H1 (cell line): ENCODE results near the gene CACNA1A. TPM values are rescaled to one million over a fixed set of nuclear protein-coding genes. Genes with fewer than 3 reads are reported as not detected.
"Not testable (repeated sequence)": the region's sequence is repeated elsewhere in the genome, so short reads cannot be mapped to it uniquely, and the experiment has no call there.

ENCODE experiments used
- CTCF ChIA-PET: fragments of 300-600 bp; sonication (Branson Sonifier 250); formaldehyde crosslinking; loops from one replicate; lab custom pipeline; 2021; ENCODE audit not compliant: partially characterized antibody; lab: Charles Lee
- POLR2A ChIA-PET: fragments of 300-600 bp; sonication (Branson Sonifier 250); formaldehyde crosslinking; loops from one replicate; lab custom pipeline; 2021; ENCODE audit warnings: inconsistent platforms; ENCODE audit not compliant: partially characterized antibody; lab: Charles Lee
- DNase-seq, 2 experiments: peaks; one replicate each; pipeline versions ENCODE4 v3.0.0 to v3.0.0-alpha.2; 2010 to 2022; ENCODE audit warnings: low spot score in 2 of 2, low read depth in 1 of 2, mixed read lengths in 1 of 2
- FAIRE-seq: peaks from 2 replicates; lab custom pipeline; 2011; peaks lifted over from hg19 to GRCh38; lab: Jason Lieb, UNC
- H2AFZ ChIP-seq: 2 replicates; pipeline ENCODE4 v1.8.1; 2012; ENCODE audit warnings: low read length, inconsistent platforms
- H2AK5ac ChIP-seq: 2 replicates; pipeline ENCODE4 v1.6.1; 2013; ENCODE audit warnings: low read depth, low read length
- H2BK120ac ChIP-seq: replicated peaks from 2 replicates; pipeline ENCODE3; 2013; ENCODE audit warnings: low read depth, low read length, inconsistent platforms
- H2BK12ac ChIP-seq: 2 replicates; pipeline ENCODE4 v1.6.1; 2013; ENCODE audit warnings: low read depth, low read length
- H2BK15ac ChIP-seq: 2 replicates; pipeline ENCODE4 v1.6.1; 2013; ENCODE audit warnings: low read length
- H2BK20ac ChIP-seq: 2 replicates; pipeline ENCODE4 v1.6.1; 2013; ENCODE audit warnings: low read length
- H2BK5ac ChIP-seq: 2 replicates; pipeline ENCODE4 v1.6.1; 2013; ENCODE audit warnings: low read depth, low read length
- H3K14ac ChIP-seq: 2 replicates; pipeline ENCODE4 v1.6.1; 2013; ENCODE audit warnings: inconsistent platforms; ENCODE audit not compliant: insufficient read length
- H3K18ac ChIP-seq: 2 replicates; pipeline ENCODE4 v1.6.1; 2013; ENCODE audit warnings: low read length; ENCODE audit errors: extremely low read depth
- H3K23ac ChIP-seq: 2 replicates; pipeline ENCODE4 v1.6.1; 2013; ENCODE audit warnings: inconsistent platforms; ENCODE audit not compliant: insufficient read length
- H3K23me2 ChIP-seq: 2 replicates; pipeline ENCODE4 v1.6.1; 2013; ENCODE audit warnings: low read depth, low read length
- H3K27ac ChIP-seq: 2 replicates; pipeline ENCODE4 v1.6.1; 2011; ENCODE audit warnings: low read depth, low read length, inconsistent platforms
- H3K27me3 ChIP-seq, 4 experiments: replicated peaks in 1 of 4; 1 replicate in 1 of 4; 2 replicates in 3 of 4; pipeline versions ENCODE4 v1.6.1 to v1.8.1; 2011 to 2013; ENCODE audit warnings: low read length in 3 of 4, mild to moderate bottlenecking in 3 of 4, inconsistent platforms in 2 of 4, mixed read lengths in 2 of 4, moderate library complexity in 1 of 4; ENCODE audit not compliant: control insufficient read depth in 3 of 4, insufficient read depth in 3 of 4; ENCODE audit errors: extremely low read depth in 1 of 4
- H3K36me3 ChIP-seq, 4 experiments: 2 replicates each; pipeline versions ENCODE4 v1.6.1 to v1.8.1; 2011 to 2013; ENCODE audit warnings: mild to moderate bottlenecking in 4 of 4, low read length in 3 of 4, moderate library complexity in 2 of 4, control low read depth in 1 of 4, inconsistent platforms in 1 of 4; ENCODE audit not compliant: insufficient read depth in 4 of 4, control insufficient read depth in 2 of 4
- H3K4ac ChIP-seq: replicated peaks from 2 replicates; pipeline ENCODE3; 2013; ENCODE audit warnings: low read length, low read depth, mixed read lengths, inconsistent platforms; ENCODE audit not compliant: insufficient read length
- H3K4me1 ChIP-seq, 4 experiments: replicated peaks in 1 of 4; 1 replicate in 1 of 4; 2 replicates in 3 of 4; pipeline versions ENCODE4 v1.6.1 to v1.8.1; 2011 to 2013; ENCODE audit warnings: low read length in 3 of 4, inconsistent platforms in 2 of 4, mixed read lengths in 1 of 4; ENCODE audit not compliant: insufficient read depth in 4 of 4, control insufficient read depth in 3 of 4
- H3K4me2 ChIP-seq, 2 experiments: 2 replicates each; pipeline versions ENCODE4 v1.6.1 to v1.8.1; 2011 to 2013; ENCODE audit warnings: low read depth in 2 of 2, low read length in 2 of 2, control low read depth in 1 of 2, inconsistent platforms in 1 of 2, mild to moderate bottlenecking in 1 of 2; ENCODE audit not compliant: insufficient read depth in 1 of 2
- H3K4me3 ChIP-seq, 4 experiments: fragments of 200-600, 300-600 bp in 1 of 4; sonication (generic), shearing (Covaris generic), sonication (Bioruptor Twin) in 1 of 4; 2 replicates each; pipeline versions ENCODE4 v1.5.1 to v1.8.1; 2011 to 2016; ENCODE audit warnings: low read length in 4 of 4, low read depth in 3 of 4, control low read depth in 2 of 4, inconsistent platforms in 2 of 4, mild to moderate bottlenecking in 2 of 4, mixed read lengths in 1 of 4, moderate library complexity in 1 of 4; ENCODE audit not compliant: insufficient read depth in 2 of 4; ENCODE audit errors: extremely low read depth in 1 of 4
- H3K56ac ChIP-seq: replicated peaks from 2 replicates; pipeline ENCODE3; 2013; ENCODE audit warnings: low read depth, mild to moderate bottlenecking, mixed read lengths, low read length, inconsistent platforms; ENCODE audit not compliant: insufficient read length
- H3K79me1 ChIP-seq: 2 replicates; pipeline ENCODE4 v1.6.1; 2013; ENCODE audit warnings: low read depth, low read length, control low read depth
- H3K79me2 ChIP-seq, 2 experiments: 2 replicates each; pipeline versions ENCODE4 v1.6.1 to v1.8.1; 2012 to 2013; ENCODE audit warnings: low read length in 2 of 2, mild to moderate bottlenecking in 2 of 2, inconsistent platforms in 1 of 2; ENCODE audit not compliant: insufficient read depth in 2 of 2, control insufficient read depth in 1 of 2
- H3K9ac ChIP-seq, 4 experiments: replicated peaks in 1 of 4; 1 replicate in 1 of 4; 2 replicates in 3 of 4; pipeline versions ENCODE4 v1.6.1 to v1.8.1; 2011 to 2013; ENCODE audit warnings: low read depth in 3 of 4, low read length in 3 of 4, control low read depth in 2 of 4, mild to moderate bottlenecking in 2 of 4, moderate library complexity in 2 of 4, inconsistent platforms in 1 of 4; ENCODE audit errors: extremely low read depth in 1 of 4
- H3K9me3 ChIP-seq, 2 experiments: 2 replicates each; pipeline versions ENCODE4 v1.6.1 to v1.8.1; 2012 to 2013; ENCODE audit warnings: mild to moderate bottlenecking in 2 of 2, moderate library complexity in 2 of 2, control low read depth in 1 of 2, inconsistent platforms in 1 of 2, low read depth in 1 of 2, low read length in 1 of 2, mixed read lengths in 1 of 2; ENCODE audit not compliant: insufficient read depth in 2 of 2
- H4K20me1 ChIP-seq, 2 experiments: replicated peaks in 1 of 2; 2 replicates each; pipeline versions ENCODE3 to v1.8.1; 2011 to 2013; ENCODE audit warnings: inconsistent platforms in 2 of 2, low read length in 2 of 2, mild to moderate bottlenecking in 1 of 2; ENCODE audit not compliant: insufficient read depth in 2 of 2, control insufficient read depth in 1 of 2
- H4K5ac ChIP-seq: 2 replicates; pipeline ENCODE4 v1.6.1; 2013; ENCODE audit warnings: low read length, low read depth, mixed read lengths, inconsistent platforms; ENCODE audit not compliant: insufficient read length
- H4K8ac ChIP-seq: 2 replicates; pipeline ENCODE4 v1.8.0; 2013; ENCODE audit warnings: mild to moderate bottlenecking, moderate library complexity, low read length, inconsistent platforms; ENCODE audit not compliant: insufficient read depth; ENCODE audit errors: extremely low read depth
- H4K91ac ChIP-seq: replicated peaks from 2 replicates; pipeline ENCODE3; 2013; ENCODE audit warnings: low read length, mixed read lengths, inconsistent platforms; ENCODE audit not compliant: insufficient read length
- ASH2L ChIP-seq: fragments of 200-600, 300-600 bp; sonication (generic); IDR thresholded peaks from one replicate; pipeline ENCODE4 v1.7.1; 2017; ENCODE audit warnings: low read length
- ATF3 ChIP-seq: IDR thresholded peaks from 2 replicates; pipeline ENCODE4 v1.6.1; 2011; ENCODE audit warnings: low read depth, mild to moderate bottlenecking, low read length; ENCODE audit not compliant: insufficient read depth
- CBX8 ChIP-seq: fragments of 300-800, 300-1000 bp; sonication (generic); IDR thresholded peaks from 2 replicates; pipeline ENCODE4 v1.7.1; 2016; ENCODE audit warnings: low read depth, low read length, borderline replicate concordance
- CREB1 ChIP-seq: IDR thresholded peaks from 2 replicates; pipeline ENCODE4 v1.6.1; 2012; ENCODE audit warnings: inconsistent platforms
- NRF1 ChIP-seq: IDR thresholded peaks from 2 replicates; pipeline ENCODE4 v1.6.1; 2011; ENCODE audit warnings: mild to moderate bottlenecking, low read depth, low read length, improper control_type of control experiment
- RAD21 ChIP-seq, 2 experiments: IDR thresholded peaks in 1 of 2; conservative IDR thresholded peaks in 1 of 2; 2 replicates each; pipeline ENCODE4 v1.6.1; 2011; ENCODE audit warnings: low read depth in 2 of 2, low read length in 2 of 2, improper control_type of control experiment in 1 of 2, inconsistent platforms in 1 of 2, mild to moderate bottlenecking in 1 of 2, moderate library complexity in 1 of 2
- SIN3A ChIP-seq, 2 experiments: IDR thresholded peaks in 1 of 2; conservative IDR thresholded peaks in 1 of 2; 2 replicates each; pipeline ENCODE4 v1.6.1; 2011 to 2012; ENCODE audit warnings: low read length in 2 of 2, improper control_type of control experiment in 1 of 2, low read depth in 1 of 2, mild to moderate bottlenecking in 1 of 2
- TAF1 ChIP-seq: IDR thresholded peaks from 2 replicates; pipeline ENCODE4 v1.6.1; 2011; ENCODE audit warnings: mild to moderate bottlenecking, low read depth, low read length
- TBP ChIP-seq: IDR thresholded peaks from 2 replicates; pipeline ENCODE4 v1.6.1; 2011; ENCODE audit warnings: low read depth, low read length, improper control_type of control experiment
- WGBS, 2 experiments: shearing (Covaris generic) in 1 of 2; methylation state at CpG; one replicate each; pipeline versions ENCODE4 v1.1.6 to v1.1.7; 2013 to 2015; ENCODE audit warnings: low lambda C conversion rate in 2 of 2, mixed read lengths in 2 of 2, inconsistent platforms in 1 of 2, low coverage in 1 of 2, missing lambda C conversion rate in 1 of 2; ENCODE audit not compliant: insufficient replicate concordance in 2 of 2, insufficient coverage in 1 of 2, insufficient read length in 1 of 2; ENCODE audit errors: extremely low coverage in 1 of 2, missing lambda C conversion rate in 1 of 2; 5-methylcytosine and 5-hydroxymethylcytosine counted together
- polyA plus RNA-seq, 7 experiments: library from polyadenylated mRNA; depleted of rRNA in 3 of 7; stranded (reverse) in 5 of 7; unstranded in 2 of 7; fragments of >200 nt in 5 of 7; fragments of 200-250 nt in 2 of 7; gene quantifications; 1 replicate in 5 of 7; 2 replicates in 1 of 7; 4 replicates in 1 of 7; pipeline versions ENCODE4 v1.2.1 to v1.2.3, GENCODE V29; 2011 to 2013; ENCODE audit warnings: missing spikeins in 2 of 7, mixed read lengths in 2 of 7
- total RNA-seq: library from RNA; stranded (reverse); fragmentation: NEBNext Ultra II Directional; extraction: Animal tissue kit (Norgen Biotek cat#: 25700); gene quantifications from 2 replicates; pipeline ENCODE4 v1.2.1, GENCODE V29; 2021

CACNA1A gene
- total and polyA plus RNA-seq, 2 of the 8 experiments (the other 6 are each of a cell fraction or from before 2014, with no cell fraction given): 10.7 to 25.3 TPM

DNA sequence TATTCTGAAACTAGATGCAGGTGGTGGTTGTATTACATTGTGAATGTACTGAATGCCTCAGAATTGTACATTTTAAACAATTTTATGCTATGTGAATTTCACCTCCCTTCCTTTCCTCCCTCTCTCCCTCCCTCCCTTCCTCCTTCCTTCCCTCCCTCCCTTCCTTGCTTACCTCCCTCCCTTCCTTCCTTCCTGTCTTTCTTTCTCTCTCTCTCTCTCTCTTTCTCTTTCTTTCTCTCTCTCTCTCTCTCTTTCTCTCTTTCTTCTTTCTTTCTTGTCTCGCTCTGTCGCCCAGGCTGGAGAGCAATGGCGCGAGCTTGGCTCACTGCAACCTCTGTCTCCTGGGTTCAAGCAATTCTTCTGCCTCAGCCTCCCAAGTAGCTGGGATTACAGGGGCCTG is 318.9 kb downstream of the CACNA1A start (continued):
- TF ChIP-seq RAD21 (IDR thresholded peaks at IDR 0.05 in 1 of 2, conservative IDR thresholded peaks at IDR 0.05 in 1 of 2; ENCODE audit: low read depth in 2 of 2, low read length in 2 of 2) (no peak), CBX8 (no peak), CREB1 (no peak), TAF1 (no peak), ASH2L (no peak), ATF3 (no peak), NRF1 (no peak), SIN3A (conservative IDR thresholded peaks at IDR 0.05 in 1 of 2, IDR thresholded peaks at IDR 0.05 in 1 of 2; ENCODE audit: low read depth in 1 of 2, low read length in 2 of 2) (no peak), TBP (no peak)

DNA sequence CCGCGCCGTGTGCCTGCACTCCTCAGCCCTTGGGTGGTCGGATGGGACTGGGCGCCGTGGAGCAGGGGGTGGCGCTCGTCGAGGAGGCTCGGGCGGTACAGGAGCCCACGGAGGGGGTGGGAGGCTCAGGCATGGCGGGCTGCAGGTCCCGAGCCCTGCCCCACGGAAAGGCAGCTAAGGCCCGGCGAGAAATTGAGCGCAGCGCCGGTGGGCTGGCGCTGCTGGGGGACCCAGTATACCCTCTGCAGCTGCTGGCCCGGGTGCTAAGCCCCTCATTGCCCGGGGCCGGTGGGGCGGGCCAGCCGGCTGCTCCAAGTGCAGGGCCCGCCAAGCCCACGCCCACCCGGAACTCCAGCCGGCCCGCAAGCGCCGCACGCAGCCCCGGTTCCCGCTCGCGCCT is 319.6 kb downstream of the CACNA1A start:
- H2BK15ac ChIP-seq, H4K20me1 ChIP-seq, H3K36me3 ChIP-seq, H3K79me2 ChIP-seq, H3K27me3 ChIP-seq, H3K23me2 ChIP-seq, H3K56ac ChIP-seq, H4K8ac ChIP-seq, H3K23ac ChIP-seq, H2BK120ac ChIP-seq, H2BK12ac ChIP-seq, H3K14ac ChIP-seq, H3K27ac ChIP-seq, H2AK5ac ChIP-seq, H4K91ac ChIP-seq, H3K9me3 ChIP-seq, H3K9ac ChIP-seq, FAIRE-seq, H3K18ac ChIP-seq, H2BK20ac ChIP-seq, H4K5ac ChIP-seq, H3K4me3 ChIP-seq, H3K4ac ChIP-seq, H3K4me1 ChIP-seq, H2BK5ac ChIP-seq, DNase-seq, H2AFZ ChIP-seq, H3K79me1 ChIP-seq, H3K4me2 ChIP-seq: not testable (repeated sequence)
- ChIA-PET POLR2A (interaction anchor here (0.8 to 4.3 kb wide), 7 partner anchors 9 to 67 kb away, joined by 3 to 48 read pairs (median 4); no protein-coding TSS in a partner anchor), CTCF (interaction anchor here (1.2 to 2.9 kb wide), 6 partner anchors 8 to 221 kb away, joined by 3 to 26 read pairs (median 4); no protein-coding TSS in a partner anchor)
- WGBS, 2 experiments: 95% methylated on average over 24 of the region's 38 CpGs; no CpG with 5 or more reads in 1 of the 2 experiments
